ENCODE data around the gene CEBPB. TPM values are rescaled to one million over a fixed set of nuclear protein-coding genes. Genes with fewer than 3 reads are reported as not detected.
A peak's percentile ranks its signal among the peaks of the same experiment; 100 is the strongest.

The CEBPB gene
- total RNA-seq, 2 donors from 2014 or later, result 32.0 to 34.0 TPM

DNA sequence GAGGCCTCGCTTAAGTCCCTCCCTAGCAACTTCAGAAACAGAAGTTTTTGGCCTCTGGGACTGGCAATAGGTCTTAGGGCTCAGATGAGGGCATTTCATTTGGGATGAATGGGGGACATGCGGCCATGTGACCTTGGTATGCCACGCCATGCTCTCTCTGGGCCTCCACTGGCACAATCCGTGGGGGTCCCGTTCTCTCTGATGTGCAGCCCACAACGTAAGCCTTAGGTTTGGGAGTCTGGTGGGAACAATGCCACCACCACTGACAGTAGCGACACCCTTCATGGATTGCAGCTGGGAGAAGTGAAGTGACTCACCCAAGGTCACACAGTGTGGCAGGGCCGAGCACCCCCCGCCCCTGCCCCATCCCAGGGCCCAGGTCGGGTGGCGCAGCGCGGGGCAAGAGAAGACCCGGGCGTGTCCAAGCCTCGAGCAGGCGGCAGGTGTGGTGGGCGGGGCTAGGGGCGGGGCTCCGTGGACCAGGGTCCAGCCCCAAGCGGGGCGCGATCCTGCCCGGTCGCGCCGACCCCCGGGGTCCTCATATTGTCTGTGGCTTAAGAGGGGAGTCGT is 864 bp upstream of the CEBPB start:
- peak; percentile 91 for DNase-seq
- Histone ChIP-seq H3K4me1 (no peaks in the 10 kb centered on the region), H3K9ac (ENCODE audit: low read depth in 2 of 2, low read length in 2 of 2) (peak overlapping the region; percentile 27 to 70), H3K27ac (no peak overlapping the region), H3K36me3 (no peaks in the 10 kb centered on the region), H3K27me3 (no peaks in the 10 kb centered on the region), H3K9me3 (no peaks in the 10 kb centered on the region), H3K4me3 (peak overlapping the region; percentile 85)
- TF ChIP-seq, protein P1, sequence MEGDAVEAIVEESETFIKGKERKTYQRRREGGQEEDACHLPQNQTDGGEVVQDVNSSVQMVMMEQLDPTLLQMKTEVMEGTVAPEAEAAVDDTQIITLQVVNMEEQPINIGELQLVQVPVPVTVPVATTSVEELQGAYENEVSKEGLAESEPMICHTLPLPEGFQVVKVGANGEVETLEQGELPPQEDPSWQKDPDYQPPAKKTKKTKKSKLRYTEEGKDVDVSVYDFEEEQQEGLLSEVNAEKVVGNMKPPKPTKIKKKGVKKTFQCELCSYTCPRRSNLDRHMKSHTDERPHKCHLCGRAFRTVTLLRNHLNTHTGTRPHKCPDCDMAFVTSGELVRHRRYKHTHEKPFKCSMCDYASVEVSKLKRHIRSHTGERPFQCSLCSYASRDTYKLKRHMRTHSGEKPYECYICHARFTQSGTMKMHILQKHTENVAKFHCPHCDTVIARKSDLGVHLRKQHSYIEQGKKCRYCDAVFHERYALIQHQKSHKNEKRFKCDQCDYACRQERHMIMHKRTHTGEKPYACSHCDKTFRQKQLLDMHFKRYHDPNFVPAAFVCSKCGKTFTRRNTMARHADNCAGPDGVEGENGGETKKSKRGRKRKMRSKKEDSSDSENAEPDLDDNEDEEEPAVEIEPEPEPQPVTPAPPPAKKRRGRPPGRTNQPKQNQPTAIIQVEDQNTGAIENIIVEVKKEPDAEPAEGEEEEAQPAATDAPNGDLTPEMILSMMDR (IDR thresholded peaks at IDR 0.05), result no peak
- intact Hi-C loops (cut with DNase I), result loop anchor here (5.0 to 10.0 kb wide), 3 partner anchors 165 to 545 kb away; partner anchors contain the start of gene PARD6B

DNA sequence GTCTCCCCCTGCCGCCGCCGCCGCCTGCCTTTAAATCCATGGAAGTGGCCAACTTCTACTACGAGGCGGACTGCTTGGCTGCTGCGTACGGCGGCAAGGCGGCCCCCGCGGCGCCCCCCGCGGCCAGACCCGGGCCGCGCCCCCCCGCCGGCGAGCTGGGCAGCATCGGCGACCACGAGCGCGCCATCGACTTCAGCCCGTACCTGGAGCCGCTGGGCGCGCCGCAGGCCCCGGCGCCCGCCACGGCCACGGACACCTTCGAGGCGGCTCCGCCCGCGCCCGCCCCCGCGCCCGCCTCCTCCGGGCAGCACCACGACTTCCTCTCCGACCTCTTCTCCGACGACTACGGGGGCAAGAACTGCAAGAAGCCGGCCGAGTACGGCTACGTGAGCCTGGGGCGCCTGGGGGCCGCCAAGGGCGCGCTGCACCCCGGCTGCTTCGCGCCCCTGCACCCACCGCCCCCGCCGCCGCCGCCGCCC is 474 bp downstream of the CEBPB start:
- Histone ChIP-seq H3K27me3 (no peaks in the 10 kb centered on the region), H3K36me3 (no peaks in the 10 kb centered on the region), H3K9me3 (no peaks in the 10 kb centered on the region), H3K4me1 (no peaks in the 10 kb centered on the region), H3K9ac (ENCODE audit: low read depth in 2 of 2, low read length in 2 of 2) (peak overlapping the region; percentile 77 to 87), H3K4me3 (peak overlapping the region; percentile 85), H3K27ac (peak overlapping the region; percentile 99)
- peak; percentile 84 for DNase-seq
- intact Hi-C loops (cut with DNase I), result loop anchor here (10.0 kb wide), 1 partner anchor 164 kb away; no protein-coding TSS in a partner anchor
- TF ChIP-seq, protein P1 (IDR thresholded peaks at IDR 0.05), result no peak

DNA sequence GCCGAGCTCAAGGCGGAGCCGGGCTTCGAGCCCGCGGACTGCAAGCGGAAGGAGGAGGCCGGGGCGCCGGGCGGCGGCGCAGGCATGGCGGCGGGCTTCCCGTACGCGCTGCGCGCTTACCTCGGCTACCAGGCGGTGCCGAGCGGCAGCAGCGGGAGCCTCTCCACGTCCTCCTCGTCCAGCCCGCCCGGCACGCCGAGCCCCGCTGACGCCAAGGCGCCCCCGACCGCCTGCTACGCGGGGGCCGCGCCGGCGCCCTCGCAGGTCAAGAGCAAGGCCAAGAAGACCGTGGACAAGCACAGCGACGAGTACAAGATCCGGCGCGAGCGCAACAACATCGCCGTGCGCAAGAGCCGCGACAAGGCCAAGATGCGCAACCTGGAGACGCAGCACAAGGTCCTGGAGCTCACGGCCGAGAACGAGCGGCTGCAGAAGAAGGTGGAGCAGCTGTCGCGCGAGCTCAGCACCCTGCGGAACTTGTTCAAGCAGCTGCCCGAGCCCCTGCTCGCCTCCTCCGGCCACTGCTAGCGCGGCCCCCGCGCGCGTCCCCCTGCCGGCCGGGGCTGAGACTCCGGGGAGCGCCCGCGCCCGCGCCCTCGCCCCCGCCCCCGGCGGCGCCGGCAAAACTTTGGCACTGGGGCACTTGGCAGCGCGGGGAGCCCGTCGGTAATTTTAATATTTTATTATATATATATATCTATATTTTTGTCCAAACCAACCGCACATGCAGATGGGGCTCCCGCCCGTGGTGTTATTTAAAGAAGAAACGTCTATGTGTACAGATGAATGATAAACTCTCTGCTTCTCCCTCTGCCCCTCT is 1.1 kb downstream of the CEBPB start:
- Histone ChIP-seq H3K9ac (ENCODE audit: low read depth in 2 of 2, low read length in 2 of 2) (peak overlapping the region; percentile 77 to 87), H3K4me3 (peak overlapping the region; percentile 85), H3K9me3 (no peaks in the 10 kb centered on the region), H3K27me3 (no peaks in the 10 kb centered on the region), H3K4me1 (no peaks in the 10 kb centered on the region), H3K36me3 (no peaks in the 10 kb centered on the region), H3K27ac (peak overlapping the region; percentile 99)
- intact Hi-C loops (cut with DNase I), result loop anchor here (10.0 kb wide), 1 partner anchor 163 kb away; no protein-coding TSS in a partner anchor
- TF ChIP-seq, protein P1 (IDR thresholded peaks at IDR 0.05), result peak; percentile 12
- DNase-seq, result peak; percentile 51

DNA sequence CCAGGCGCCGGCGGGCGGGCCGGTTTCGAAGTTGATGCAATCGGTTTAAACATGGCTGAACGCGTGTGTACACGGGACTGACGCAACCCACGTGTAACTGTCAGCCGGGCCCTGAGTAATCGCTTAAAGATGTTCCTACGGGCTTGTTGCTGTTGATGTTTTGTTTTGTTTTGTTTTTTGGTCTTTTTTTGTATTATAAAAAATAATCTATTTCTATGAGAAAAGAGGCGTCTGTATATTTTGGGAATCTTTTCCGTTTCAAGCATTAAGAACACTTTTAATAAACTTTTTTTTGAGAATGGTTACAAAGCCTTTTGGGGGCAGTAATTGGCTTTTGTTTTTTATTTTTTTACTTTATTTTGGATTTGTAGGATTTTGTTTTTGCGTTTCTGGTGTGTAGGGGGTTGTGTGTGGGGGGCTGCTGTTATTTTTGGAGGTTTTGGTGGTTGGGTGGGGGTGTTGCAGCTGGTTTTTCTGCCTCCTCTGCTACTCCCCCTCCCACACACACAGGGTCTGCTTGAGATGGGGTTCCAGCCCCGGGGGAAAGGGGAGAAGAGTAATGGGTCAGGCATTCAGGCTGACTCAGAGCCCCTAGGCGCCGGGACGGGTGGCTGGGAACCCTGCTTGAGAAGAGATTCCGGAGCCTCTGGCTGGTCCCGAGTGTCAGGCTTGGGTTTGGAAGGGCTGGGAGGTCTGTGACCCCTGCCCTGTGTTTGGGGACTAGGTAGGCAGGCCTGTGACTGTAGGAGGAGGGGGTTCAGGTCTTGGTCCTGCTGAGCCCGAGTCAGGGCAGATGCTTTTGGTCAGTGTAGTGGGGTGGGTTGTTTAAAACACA is 2.0 kb downstream of the CEBPB start:
- H3K4me1 ChIP-seq, result no peaks in the 10 kb centered on the region
- TF ChIP-seq, protein P1 (IDR thresholded peaks at IDR 0.05), result no peak
- H3K9me3 ChIP-seq, result no peaks in the 10 kb centered on the region
- H3K27ac ChIP-seq, result peak overlapping the region; percentile 99
- DNase-seq, result peak; percentile 87
- H3K4me3 ChIP-seq, result peak overlapping the region; percentile 85
- intact Hi-C loops (cut with DNase I), result loop anchor here (10.0 kb wide), 1 partner anchor 162 kb away; no protein-coding TSS in a partner anchor
- H3K36me3 ChIP-seq, result no peaks in the 10 kb centered on the region
- H3K27me3 ChIP-seq, result no peaks in the 10 kb centered on the region
- H3K9ac ChIP-seq (ENCODE audit: low read depth in 2 of 2, low read length in 2 of 2), result peak overlapping the region; percentile 75 to 86
